ENCODE measurements around the gene BMPR1B. TPM values are rescaled to one million over a fixed set of nuclear protein-coding genes. Genes with fewer than 3 reads are reported as not detected.

BMPR1B gene
- total RNA-seq, 3 donors from 2014 or later, result 0.64 to 7.2 (median 2.0) TPM

DNA sequence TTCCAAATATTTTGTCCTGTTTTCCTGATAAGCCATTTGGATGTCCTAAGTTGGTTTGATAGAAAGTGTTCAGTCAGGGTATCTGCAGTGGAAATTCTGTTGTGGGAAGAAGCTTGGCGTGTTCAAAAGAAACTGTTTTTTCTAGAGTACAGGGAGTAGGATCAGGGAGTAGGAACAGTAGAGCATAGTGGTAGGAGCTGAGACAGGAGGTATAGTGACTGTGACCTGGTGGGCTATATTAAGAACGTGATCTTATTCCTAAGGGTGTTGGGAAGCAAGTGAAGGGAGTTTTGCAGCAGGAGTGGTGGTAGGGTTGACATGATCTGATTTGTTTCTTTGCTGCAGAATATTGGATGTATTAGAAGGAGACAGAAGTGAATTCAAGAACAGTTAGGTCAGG is 348.2 kb downstream of the BMPR1B start:
- DNase-seq (ENCODE audit: low spot score in 2 of 2), result no peak
- TF ChIP-seq, protein P1, sequence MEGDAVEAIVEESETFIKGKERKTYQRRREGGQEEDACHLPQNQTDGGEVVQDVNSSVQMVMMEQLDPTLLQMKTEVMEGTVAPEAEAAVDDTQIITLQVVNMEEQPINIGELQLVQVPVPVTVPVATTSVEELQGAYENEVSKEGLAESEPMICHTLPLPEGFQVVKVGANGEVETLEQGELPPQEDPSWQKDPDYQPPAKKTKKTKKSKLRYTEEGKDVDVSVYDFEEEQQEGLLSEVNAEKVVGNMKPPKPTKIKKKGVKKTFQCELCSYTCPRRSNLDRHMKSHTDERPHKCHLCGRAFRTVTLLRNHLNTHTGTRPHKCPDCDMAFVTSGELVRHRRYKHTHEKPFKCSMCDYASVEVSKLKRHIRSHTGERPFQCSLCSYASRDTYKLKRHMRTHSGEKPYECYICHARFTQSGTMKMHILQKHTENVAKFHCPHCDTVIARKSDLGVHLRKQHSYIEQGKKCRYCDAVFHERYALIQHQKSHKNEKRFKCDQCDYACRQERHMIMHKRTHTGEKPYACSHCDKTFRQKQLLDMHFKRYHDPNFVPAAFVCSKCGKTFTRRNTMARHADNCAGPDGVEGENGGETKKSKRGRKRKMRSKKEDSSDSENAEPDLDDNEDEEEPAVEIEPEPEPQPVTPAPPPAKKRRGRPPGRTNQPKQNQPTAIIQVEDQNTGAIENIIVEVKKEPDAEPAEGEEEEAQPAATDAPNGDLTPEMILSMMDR (IDR thresholded peaks at IDR 0.05), result no peak
- no peak for TF ChIP-seq POLR2AphosphoS5 (IDR thresholded peaks at IDR 0.05)
- no peak for TF ChIP-seq POLR2A (IDR thresholded peaks at IDR 0.05)
- intact Hi-C loops (cut with DNase I; ENCODE audit: low total_unique reads), result no loop called here
- H3K4me3 ChIP-seq, result no peak overlapping the region
- H3K9me3 ChIP-seq, result no peaks in the 10 kb centered on the region
- no peaks in the 10 kb centered on the region for H3K4me1 ChIP-seq
- no peaks in the 10 kb centered on the region for H3K36me3 ChIP-seq
- no peaks in the 10 kb centered on the region for H3K27me3 ChIP-seq
- no peak overlapping the region for H3K27ac ChIP-seq

GRCh38 chr4:95106408-95106928 is 348.7 kb downstream of the BMPR1B start:
- Histone ChIP-seq H3K9me3 (no peaks in the 10 kb centered on the region), H3K4me3 (no peak overlapping the region), H3K27ac (no peak overlapping the region), H3K36me3 (no peaks in the 10 kb centered on the region), H3K4me1 (no peaks in the 10 kb centered on the region), H3K27me3 (no peaks in the 10 kb centered on the region)
- intact Hi-C loops (cut with DNase I; ENCODE audit: low total_unique reads), result no loop called here
- no peak for DNase-seq (ENCODE audit: low spot score in 2 of 2)
- no peak for TF ChIP-seq POLR2AphosphoS5 (IDR thresholded peaks at IDR 0.05)
- TF ChIP-seq, protein P1 (IDR thresholded peaks at IDR 0.05), result no peak
- no peak for TF ChIP-seq POLR2A (IDR thresholded peaks at IDR 0.05)

GRCh38 chr4:95107004-95107403 is 349.2 kb downstream of the BMPR1B start:
- no peak for DNase-seq (ENCODE audit: low spot score in 2 of 2)
- Histone ChIP-seq H3K27me3 (no peaks in the 10 kb centered on the region), H3K4me1 (no peaks in the 10 kb centered on the region), H3K27ac (no peak overlapping the region), H3K9me3 (no peaks in the 10 kb centered on the region), H3K36me3 (no peaks in the 10 kb centered on the region), H3K4me3 (no peak overlapping the region)
- no peak for TF ChIP-seq POLR2AphosphoS5 (IDR thresholded peaks at IDR 0.05)
- TF ChIP-seq, protein P1 (IDR thresholded peaks at IDR 0.05), result no peak
- no peak for TF ChIP-seq POLR2A (IDR thresholded peaks at IDR 0.05)
- intact Hi-C loops (cut with DNase I; ENCODE audit: low total_unique reads), result no loop called here

- Histone ChIP-seq H3K36me3 (no peaks in the 10 kb centered on the region), H3K27me3 (no peaks in the 10 kb centered on the region), H3K9me3 (no peaks in the 10 kb centered on the region), H3K4me1 (no peaks in the 10 kb centered on the region), H3K27ac (no peak overlapping the region), H3K4me3 (no peak overlapping the region)
- intact Hi-C loops (cut with DNase I; ENCODE audit: low total_unique reads), result no loop called here
- DNase-seq (ENCODE audit: low spot score in 2 of 2), result no peak
- TF ChIP-seq, protein P1 (IDR thresholded peaks at IDR 0.05), result no peak
- TF ChIP-seq POLR2AphosphoS5 (IDR thresholded peaks at IDR 0.05) (no peak), POLR2A (IDR thresholded peaks at IDR 0.05) (no peak)
Measured at GRCh38 chr4:95107635-95108034, 349.9 kb downstream of the BMPR1B start.

DNA sequence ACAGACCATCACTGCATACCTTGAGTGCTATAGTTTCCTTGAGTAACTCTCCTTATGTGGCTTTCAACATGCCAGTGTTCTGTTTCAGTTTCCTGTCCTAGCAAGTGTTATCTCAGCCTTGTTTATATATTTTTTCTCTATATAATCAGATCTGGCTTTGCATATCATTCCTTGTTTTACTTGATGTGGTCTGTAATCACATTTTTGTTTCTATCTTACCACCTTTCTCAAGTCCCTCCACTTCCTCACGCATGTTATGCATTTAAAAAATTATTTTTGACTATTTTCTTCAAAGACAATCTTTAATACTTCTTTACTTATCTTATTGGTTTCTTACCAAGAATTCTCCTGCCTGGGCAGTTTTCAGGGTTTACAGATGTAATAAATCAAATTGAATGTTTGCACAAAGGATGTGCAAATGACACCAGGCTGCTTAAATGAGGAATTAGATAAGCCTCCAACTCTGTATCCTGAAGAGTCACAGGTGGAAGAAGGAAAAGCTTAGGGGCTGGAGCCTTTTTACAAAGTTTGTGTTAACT is 351.2 kb downstream of the BMPR1B start:
- intact Hi-C loops (cut with DNase I; ENCODE audit: low total_unique reads), result no loop called here
- TF ChIP-seq POLR2AphosphoS5 (IDR thresholded peaks at IDR 0.05), result no peak
- no peak for TF ChIP-seq POLR2A (IDR thresholded peaks at IDR 0.05)
- TF ChIP-seq, protein P1 (IDR thresholded peaks at IDR 0.05), result no peak
- no peaks in the 10 kb centered on the region for H3K36me3 ChIP-seq
- no peaks in the 10 kb centered on the region for H3K4me1 ChIP-seq
- no peak for DNase-seq (ENCODE audit: low spot score in 2 of 2)
- H3K9me3 ChIP-seq, result no peaks in the 10 kb centered on the region
- H3K4me3 ChIP-seq, result no peak overlapping the region
- no peak overlapping the region for H3K27ac ChIP-seq
- no peaks in the 10 kb centered on the region for H3K27me3 ChIP-seq
